Measurements from ENCODE around the gene PLPPR3.
"Not testable (repeated sequence)": the region's sequence is repeated elsewhere in the genome, so short reads cannot be mapped to it uniquely, and the experiment has no call there.

PLPPR3 gene

DNA sequence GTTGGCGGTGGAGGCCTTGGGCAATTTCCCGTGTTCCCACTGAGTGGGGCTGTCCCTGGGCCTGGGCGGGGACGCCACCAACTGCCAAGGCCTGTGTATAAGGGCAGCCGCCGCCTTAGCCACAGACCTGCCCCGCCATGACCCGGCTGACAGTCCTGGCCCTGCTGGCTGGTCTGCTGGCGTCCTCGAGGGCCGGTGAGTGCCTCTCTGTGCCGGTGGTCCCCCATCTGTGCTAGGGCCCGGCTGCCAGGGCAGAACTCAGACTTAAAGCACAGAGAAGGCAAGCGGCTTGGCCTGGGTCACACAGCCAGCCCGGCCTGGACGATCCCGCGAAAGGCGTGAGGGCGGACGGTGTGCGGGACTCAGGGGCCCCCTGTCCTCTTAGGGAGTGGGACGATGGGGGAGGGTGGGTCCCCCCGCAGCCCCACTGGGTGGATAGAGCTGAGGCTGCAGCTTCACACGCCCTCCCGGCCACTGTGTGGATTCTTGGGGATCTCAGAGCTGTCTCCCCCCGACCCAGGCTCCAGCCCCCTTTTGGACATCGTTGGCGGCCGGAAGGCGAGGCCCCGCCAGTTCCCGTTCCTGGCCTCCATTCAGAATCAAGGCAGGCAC is 6.1 kb upstream of the PLPPR3 start, which contains the start of gene AZU1:
AZU1 (plus strand) TSS at position 128 of the 612 bp plus-strand sequence; CDS start at position 138, 10 bp downstream.
- ATAC-seq, result no peak

DNA sequence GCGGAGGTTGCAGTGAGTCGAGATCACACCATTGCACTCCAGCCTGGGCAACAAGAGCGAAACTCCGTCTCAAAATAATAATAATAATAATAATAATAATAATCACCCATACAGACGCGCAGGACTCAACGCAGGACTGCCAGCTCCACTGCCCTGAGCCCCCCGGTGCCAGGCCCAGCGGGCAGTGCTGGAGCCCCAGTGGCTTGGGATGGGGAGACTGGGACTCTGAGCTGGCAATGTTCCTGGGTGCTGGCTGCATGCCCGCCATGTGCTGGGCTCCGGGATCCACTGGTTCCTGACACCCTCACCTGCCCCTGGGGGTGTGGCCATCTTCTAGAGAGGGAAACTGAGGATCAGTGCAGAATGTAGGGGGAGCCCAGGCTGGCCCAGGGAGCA is 5.6 kb upstream of the PLPPR3 start:
- ATAC-seq, result no peak

DNA sequence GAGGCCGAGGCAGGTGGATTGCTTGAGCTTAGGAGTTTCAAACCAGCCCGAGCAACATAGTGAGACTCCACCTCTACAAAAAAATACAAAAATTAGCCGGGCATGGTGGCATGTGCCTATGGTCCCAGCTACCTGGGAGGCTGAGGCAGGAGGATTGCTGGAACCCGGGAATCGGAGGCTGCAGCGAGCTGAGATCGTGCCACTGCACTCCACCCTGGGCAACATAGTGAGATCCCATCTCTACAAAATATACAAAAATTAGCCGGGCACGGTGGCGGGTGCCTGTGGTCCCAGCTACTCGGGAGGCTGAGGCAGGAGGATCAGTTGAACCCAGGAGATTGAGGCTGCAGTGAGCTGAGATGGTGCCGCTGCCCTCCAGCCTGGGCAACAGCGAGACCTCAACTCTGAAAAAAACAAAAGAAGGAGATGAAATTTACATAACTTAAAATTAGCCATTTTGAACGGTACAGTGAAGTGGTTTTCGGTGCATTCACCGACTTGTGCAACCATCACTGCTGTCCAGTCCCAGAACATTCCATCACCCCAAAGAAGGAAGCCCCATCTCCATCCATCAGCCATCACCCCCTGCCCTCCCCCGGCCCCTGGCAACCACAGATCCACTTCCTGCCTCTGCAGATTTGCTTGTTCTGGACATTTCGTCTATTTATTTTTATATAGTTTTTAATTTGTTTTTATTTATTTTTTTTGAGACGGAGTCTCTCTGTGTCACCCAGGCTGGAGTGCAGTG is 4.3 kb upstream of the PLPPR3 start:
- no peak for ATAC-seq

DNA sequence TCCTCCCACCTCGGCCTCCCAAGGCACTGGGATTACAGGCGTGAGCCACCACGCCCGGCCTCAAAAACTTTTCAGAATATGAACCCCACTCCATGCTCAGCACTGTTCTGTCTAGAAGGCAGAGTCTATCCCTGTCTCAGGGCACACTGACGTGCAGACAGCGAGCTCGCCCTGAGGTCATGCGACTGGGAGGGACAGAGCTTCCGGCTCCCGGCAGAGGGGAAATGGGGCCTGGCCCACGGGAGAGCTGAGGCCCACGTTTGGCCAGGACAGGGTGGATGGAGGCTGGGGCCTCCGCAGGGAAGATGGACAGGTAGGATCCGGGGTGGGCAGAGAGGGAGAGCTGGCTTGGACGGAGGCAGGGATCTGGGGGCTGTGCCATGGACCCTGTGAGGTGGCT is 3.1 kb upstream of the PLPPR3 start:
- no peak for ATAC-seq

DNA sequence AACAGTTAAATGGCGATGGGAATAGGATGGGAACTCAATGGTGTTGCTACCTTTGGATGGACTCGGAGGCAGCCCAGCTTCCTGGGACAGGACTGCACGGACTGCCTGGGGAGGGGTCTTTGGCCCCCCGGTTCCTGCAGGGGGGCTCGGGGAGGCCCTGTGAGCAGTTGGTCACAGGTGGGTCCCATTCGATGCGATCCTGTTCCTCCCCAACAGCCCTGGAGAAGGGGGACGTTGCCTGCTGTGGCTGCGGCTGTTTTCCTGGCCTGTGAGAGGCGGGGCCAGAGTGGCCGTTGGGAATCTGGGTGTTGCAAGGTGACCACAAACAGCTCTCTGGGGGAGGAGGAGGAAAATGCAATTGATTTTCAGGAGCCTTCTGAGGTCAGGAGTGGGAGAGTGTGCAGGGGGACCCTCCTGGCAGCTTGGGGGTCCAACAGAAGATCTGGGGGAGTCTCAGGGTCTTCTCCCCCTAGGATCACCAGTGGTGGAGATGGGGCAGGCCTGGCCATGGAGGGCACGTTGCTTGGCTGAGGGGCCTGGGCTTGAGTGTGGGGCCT is 1.9 kb upstream of the PLPPR3 start:
- ATAC-seq, result no peak

DNA sequence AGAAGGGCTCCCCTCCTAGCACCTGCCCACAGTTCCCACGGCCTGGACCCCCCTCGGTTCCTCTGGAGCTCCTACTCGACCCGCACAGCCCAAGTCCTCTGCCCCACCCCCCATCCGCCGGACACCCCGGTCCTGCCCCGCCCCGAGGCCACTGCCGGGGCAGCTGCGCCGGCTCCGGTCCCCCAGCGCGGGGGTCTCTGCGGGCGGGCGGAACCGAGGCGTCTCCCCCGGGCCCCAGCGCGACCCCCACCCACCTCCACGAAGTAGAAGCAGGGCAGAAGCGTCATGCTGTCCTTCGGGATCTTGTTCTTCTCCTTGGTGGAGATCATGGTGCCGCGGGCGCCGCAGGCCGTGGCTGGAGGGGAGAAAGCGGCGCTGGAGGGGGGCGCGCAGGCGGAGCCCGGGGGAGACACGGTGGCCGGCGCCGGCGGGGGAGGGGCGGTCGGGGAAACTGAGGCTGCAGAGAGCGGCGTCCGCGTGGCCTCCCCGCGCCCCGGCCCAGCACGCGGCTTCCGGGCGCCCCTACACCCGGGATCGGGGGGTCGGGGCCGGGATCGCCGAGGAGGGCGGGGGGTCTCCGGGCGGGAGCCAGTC is 427 bp downstream of the PLPPR3 start:
- no peak for ATAC-seq

DNA sequence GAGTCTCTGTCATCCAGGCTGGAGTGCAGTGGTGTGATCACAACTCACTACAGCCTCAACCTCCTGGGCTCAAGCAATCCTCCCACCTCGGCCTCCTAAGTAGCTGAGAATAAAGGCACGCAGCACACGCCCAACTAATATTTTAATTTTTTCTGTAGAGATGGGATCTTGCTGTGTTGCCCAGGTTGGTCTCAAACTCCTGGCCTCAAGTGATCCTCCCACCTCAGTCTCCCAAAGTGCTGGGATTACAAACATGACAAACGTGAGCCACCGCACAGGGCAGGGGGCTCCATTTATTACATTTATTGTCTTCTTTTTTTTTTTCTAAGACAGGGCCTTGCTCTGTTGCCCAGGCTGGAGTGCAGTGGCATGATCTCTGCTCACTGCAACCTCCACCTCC is 1.5 kb downstream of the PLPPR3 start:
- ATAC-seq, result not testable (repeated sequence)

DNA sequence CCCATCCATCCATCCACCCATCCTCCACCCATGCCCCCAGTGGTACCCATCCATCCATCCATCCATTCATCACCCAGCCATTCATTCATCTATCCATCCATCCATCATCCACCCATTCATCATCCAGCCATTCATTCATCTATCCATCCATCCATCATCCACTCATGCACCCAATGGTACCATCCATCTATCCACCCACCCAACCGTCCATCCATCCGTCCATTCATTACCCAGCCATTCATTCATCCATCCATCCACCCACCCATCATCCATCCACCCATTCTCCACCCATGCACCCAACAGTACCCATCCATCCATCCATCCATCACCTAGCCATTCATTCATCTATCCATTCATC is 5.3 kb downstream of the PLPPR3 start:
- no peak for ATAC-seq

DNA sequence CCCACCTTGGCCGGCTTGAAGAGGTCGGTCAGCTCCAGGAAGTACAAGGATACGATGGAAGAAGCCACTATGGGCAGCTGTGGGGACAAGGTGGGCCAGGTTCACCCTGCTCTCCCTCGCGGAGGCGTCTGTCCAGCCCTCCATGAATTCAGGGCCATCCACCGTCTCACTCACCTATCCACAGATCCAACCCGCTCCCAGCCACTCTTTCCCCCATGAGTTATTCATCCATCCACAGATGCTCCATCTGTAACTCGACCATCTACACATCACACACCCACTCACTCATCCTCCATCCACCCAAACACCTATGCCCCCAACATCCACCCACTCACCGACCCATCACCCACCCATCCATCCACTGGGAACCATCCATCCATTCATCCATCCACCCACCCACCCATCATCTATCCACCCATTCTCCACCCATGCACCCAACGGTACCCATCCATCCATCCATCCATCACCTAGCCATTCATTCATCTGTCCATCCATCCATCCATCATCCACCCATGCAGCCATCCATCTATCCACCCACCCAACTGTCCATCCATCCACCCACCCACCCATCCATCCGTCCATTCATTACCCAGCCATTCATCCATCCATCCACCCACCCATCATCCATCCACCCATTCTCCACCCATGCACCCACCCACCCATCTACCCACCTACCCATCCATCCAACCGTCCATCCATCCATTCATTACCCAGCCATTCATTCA is 5.8 kb downstream of the PLPPR3 start:
- peak in 1 of 2 donors; percentile 7 for ATAC-seq

DNA sequence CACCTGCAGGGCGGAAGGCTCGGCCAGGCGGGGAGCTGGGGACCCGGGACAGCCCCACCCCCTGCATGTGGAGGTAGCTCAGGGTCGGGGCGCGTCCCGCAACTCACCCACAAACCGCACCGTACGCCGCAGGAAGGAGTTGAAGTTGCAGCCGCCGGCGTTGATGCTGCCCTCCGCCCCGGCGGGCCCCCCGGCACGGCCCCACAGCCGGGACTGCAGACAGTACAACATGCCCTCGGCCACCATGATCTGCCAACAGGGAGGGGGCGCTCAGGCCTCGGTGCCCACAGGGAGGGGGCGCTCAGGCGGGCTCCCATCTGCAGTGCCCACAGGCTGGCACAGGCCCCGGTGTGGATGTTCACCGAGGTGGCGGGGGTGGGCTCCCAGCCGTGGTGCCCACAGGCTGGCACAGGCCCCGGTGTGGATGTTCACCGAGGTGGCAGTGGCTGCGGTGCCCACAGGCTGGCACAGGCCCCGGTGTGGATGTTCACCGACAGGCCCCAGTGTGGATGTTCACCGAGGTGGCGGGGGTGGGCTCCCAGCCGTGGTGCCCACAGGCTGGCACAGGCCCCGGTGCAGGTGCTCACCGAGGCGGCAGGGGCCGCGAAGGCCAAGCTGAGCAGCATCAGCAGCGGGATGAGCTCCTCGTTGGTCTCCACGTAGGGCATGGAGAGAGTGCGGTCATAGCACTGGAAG is 6.5 kb downstream of the PLPPR3 start:
- peak; percentile 11 to 17 for ATAC-seq

DNA sequence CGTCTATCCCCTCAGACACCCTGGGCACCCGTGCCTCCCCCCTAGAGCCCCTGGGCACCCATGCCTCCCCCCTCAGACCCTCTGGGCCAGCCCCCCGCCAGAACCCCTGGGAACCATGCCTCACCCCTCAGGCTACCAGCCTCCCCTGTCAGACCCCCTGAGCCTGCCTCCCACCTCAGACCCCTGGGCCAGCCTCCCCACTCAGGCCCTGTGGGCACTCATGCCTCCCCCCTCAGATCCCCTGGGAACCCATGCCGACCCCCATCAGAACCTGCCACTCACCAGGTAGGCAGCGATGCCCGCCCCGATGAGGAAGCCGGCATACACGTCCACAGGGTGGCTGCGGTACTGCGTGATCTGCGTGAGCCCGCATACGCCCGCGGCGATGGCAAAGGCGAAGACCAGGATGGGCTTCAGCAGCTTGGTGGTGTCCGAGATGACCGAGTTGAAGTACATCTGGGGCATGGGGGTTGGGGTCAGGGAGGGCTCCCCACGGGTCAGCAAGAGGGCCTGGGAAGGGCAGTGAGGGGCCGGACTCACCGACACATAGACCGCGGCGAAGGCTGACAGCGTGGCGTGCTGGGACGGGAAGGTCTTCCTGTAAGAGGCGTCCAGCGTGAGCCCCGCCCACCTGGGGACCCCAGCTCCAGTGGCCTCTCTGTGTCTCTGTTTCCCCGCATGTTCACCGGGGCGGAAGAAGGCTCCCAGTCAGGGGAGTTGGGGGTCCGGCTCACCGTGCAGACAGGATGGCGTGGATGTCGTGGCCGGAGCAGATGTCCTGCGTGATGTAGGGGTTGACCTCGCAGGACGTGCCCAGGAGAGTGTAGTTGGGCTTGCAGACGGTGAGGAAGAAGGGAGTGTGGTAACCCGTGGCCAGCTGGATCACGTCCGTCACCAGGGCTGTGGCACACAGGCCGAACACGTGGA is 7.3 kb downstream of the PLPPR3 start:
- ATAC-seq, result peak in 1 of 2 donors; percentile 6

DNA sequence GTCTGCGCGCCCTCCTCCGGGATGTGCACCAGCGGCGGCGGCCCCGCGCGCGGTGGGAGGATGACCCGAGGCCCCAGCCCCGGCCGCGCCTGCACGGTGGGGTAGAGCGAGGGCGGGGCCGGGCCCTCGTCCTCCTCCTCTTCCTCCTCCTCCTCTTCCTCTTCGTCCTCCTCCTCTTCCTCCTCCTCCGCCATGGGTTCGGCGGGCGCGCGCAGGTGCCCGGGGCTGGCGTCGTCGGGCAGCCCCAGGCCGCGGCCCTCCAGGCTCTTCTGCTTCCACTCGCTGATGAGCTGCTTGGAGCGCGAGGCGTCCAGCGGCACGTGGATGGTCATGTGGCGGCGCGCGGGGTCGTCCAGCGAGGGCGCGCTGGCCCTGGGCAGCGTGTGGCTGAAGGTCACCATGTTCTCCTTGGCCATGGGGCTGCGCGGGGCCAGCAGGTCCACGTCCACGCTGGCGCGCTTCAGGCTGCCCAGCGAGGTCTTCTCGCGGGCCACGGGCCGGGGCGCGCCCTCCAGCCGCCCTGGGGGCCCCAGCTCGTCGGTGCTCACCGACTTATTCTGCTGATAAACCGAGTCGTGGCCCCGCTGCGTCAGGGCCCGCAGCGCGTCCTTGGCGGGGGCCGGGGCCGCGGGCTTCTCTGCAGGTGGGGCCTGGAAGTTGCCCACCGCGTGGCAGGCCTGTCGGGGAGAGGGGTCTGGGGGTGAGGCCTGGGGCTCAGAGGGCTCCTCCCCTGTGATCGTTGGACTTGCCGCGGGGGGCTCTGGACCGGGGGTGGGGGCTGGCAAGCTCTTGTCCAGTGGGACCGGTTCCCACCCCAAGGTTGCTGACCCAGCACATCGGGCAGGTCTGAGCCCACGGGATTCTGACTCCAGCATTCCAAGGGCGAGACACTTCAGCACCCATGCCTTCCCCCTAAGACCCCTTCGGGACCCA is 8.3 kb downstream of the PLPPR3 start:
- no peak for ATAC-seq

DNA sequence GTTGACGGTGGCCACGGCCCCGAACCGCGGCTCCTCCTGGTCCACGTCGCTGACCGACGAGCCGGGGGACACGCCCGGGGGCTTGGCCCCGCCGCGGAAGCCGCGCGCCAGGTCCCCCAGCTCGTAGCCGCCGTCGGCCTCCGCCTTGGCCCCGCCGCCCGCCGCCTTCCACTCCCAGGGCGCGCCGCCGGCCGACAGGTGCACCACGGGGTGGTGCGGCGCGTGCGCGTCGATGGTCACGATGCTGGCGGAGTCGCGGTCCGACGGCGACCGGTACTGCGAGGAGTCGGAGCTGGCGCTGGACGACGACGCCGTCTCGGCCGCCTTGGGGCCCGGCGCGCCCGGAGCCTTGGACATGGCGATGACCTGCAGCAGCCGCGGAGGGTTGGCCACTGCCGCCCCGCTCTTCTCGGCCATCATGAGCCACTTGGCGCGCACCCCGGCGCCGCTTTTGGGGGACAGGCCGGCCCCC is 9.0 kb downstream of the PLPPR3 start:
- ATAC-seq, result no peak

DNA sequence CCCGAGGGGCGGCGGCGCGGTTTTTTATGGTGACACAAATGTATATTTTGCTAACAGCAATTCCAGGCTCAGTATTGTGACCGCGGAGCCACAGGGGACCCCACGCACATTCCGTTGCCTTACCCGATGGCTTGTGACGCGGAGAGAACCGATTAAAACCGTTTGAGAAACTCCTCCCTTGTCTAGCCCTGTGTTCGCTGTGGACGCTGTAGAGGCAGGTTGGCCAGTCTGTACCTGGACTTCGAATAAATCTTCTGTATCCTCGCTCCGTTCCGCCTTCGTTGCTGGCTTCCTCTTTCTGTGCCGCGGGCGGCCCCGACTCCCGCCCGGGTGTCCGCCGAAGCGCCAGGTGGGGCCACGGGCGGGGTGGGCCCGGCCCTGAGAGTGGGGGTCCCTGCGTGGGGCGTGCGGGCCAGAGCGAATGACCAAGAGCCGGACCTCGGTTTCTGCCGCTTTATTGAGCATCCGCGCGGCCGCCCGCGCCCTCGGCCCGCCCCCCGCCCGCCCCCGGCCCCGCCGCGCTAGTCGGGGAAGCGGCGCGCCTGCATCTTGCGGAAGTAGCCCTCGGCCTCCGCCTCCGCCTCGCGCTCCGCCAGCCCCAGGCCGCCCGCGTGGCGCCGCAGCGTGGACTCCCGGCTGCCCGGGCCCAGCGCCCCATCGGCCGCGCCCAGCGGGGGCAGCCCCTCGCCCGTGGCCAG is 9.6 kb downstream of the PLPPR3 start:
- ATAC-seq, result no peak

DNA sequence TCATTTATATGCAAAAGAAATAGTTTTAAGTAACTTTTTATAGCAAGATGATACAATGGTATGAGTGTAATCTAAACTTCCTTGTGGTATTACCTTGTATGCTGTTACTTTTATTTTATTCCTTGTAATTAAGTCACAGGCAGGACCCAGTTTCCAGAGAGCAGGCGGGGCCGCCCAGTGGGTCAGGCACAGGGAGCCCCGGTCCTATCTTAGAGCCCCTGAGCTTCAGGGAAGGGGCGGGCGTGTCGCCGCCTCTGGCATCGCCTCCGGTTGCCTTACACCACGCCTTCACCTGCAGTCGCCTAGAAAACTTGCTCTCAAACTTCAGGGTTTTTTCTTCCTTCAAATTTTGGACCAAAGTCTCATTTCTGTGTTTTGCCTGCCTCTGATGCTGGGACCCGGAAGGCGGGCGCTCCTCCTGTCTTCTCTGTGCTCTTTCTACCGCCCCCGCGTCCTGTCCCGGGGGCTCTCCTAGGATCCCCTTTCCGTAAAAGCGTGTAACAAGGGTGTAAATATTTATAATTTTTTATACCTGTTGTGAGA is 10.2 kb downstream of the PLPPR3 start:
- ATAC-seq, result no peak

DNA sequence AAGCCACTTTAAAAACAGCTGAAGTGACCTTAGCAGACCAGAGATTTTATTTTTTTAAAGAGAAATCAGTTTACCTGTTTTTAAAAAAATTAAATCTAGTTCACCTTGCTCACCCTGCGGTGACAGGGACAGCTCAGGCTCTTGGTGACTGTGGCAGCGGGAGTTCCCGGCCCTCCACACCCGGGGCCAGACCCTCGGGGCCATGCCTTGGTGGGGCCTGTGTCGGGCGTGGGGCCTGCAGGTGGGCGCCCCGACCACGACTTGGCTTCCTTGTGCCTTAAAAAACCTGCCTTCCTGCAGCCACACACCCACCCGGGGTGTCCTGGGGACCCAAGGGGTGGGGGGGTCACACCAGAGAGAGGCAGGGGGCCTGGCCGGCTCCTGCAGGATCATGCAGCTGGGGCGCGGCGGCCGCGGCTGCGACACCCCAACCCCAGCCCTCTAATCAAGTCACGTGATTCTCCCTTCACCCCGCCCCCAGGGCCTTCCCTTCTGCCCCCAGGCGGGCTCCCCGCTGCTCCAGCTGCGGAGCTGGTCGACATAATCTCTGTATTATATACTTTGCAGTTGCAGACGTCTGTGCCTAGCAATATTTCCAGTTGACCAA is 10.8 kb downstream of the PLPPR3 start:
- ATAC-seq, result no peak

DNA sequence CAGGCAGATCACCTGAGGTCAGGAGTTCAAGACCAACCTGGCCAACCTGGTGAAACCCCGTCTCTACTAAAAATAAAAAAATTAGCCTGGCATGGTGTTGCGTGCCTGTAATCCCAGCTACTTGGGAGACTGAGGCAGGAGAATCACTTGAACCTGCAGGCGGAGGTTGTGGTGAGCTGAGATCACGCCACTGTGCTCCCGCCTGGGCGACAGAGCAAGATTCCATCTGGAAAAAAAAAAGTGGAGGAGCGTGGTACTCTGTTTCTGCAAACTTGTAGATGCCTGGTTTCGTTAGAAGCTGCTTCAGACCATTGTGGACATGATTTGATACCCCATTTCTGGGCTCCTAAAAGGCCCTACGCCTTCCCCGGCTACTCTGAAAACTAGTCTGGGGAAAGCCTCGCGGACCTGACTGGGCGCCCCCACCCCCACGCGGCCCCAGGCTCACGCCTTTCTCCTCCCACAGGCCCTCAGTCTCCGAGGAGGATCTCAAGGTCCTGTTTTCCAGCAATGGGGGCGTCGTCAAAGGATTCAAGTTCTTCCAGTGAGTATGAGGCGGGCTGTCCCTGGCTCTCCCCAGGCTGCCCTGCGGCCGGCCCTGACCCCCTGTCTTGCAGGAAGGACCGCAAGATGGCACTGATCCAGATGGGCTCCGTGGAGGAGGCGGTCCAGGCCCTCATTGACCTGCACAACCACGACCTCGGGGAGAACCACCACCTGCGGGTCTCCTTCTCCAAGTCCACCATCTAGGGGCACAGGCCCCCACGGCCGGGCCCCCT is 11.5 kb downstream of the PLPPR3 start:
- ATAC-seq, result no peak

DNA sequence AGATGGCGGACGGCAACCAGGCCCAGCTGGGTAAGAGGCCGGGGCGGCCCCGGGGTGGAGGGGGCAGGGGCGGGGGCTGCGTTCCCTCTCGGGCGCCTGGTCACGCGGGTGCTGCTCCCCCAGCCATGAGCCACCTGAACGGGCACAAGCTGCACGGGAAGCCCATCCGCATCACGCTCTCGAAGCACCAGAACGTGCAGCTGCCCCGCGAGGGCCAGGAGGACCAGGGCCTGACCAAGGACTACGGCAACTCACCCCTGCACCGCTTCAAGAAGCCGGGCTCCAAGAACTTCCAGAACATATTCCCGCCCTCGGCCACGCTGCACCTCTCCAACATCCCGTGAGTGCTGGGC is 13.4 kb downstream of the PLPPR3 start:
- ATAC-seq, result no peak
